WTC11 (cell line): ENCODE measurements around the gene TAPBPL. TPM values are rescaled to one million over a fixed set of nuclear protein-coding genes. Genes with fewer than 3 reads are reported as not detected.

Experiments used
- ATAC-seq: fragments of 200-7000 bp; cut with Tn5 transposase; 2 replicates; pipeline ENCODE4 v1.10.0; 2021; ENCODE audit warnings: mild to moderate bottlenecking, moderate library complexity
- CTCF ChIA-PET: fragments of 300-600 bp; sonication (Branson Sonifier 250); formaldehyde crosslinking; loops from one replicate; lab custom pipeline; 2021; ENCODE audit warnings: antibody characterized with exemption; lab: Charles Lee
- POLR2A ChIA-PET: fragments of 350-600 bp; sonication (Branson Sonifier 250); formaldehyde crosslinking; loops from one replicate; lab custom pipeline; 2021; ENCODE audit warnings: antibody characterized with exemption; lab: Charles Lee
- DNase-seq: peaks from one replicate; pipeline ENCODE4 v3.0.0; 2021; ENCODE audit warnings: low spot score
- H3K27ac Mint-ChIP-seq: 2 replicates; pipeline ENCODE4 v1.8.0; 2021; ENCODE audit warnings: mixed read lengths
- H3K27me3 Mint-ChIP-seq: 2 replicates; pipeline ENCODE4 v1.8.0; 2021; ENCODE audit warnings: low read depth, mild to moderate bottlenecking, moderate library complexity, mixed read lengths
- H3K36me3 Mint-ChIP-seq: 2 replicates; pipeline ENCODE4 v1.8.0; 2021; ENCODE audit warnings: mixed read lengths
- H3K4me1 Mint-ChIP-seq: 2 replicates; pipeline ENCODE4 v1.8.0; 2022; ENCODE audit warnings: mixed read lengths
- H3K4me3 Mint-ChIP-seq: 2 replicates; pipeline ENCODE4 v1.8.0; 2021; ENCODE audit warnings: mild to moderate bottlenecking, moderate library complexity, mixed read lengths
- H3K9me3 Mint-ChIP-seq: 2 replicates; pipeline ENCODE4 v1.8.0; 2021; ENCODE audit warnings: mixed read lengths
- AR ChIP-seq: fragments of 250-450 bp; sonication (Bioruptor Pico); IDR thresholded peaks from 2 replicates; pipeline ENCODE4 v1.9.0; 2021; ENCODE audit warnings: mild to moderate bottlenecking
- EMX1 ChIP-seq: fragments of 250-450 bp; sonication (Bioruptor Pico); IDR thresholded peaks from 2 replicates; pipeline ENCODE4 v1.8.0; 2021; ENCODE audit warnings: mild to moderate bottlenecking
- HMGA2 ChIP-seq: fragments of 250-450 bp; sonication (Bioruptor Pico); IDR thresholded peaks from 2 replicates; pipeline ENCODE4 v1.4.0; 2021; ENCODE audit warnings: mild to moderate bottlenecking, moderate library complexity
- JAZF1 ChIP-seq: fragments of 250-450 bp; sonication (Bioruptor Pico); IDR thresholded peaks from 2 replicates; pipeline ENCODE4 v1.9.0; 2021; ENCODE audit warnings: moderate library complexity, mild to moderate bottlenecking, inconsistent platforms
- NFYB ChIP-seq: sonication (generic); formaldehyde crosslinking; conservative IDR thresholded peaks from 2 replicates; pipeline ENCODE4 v1.8.0; 2022; ENCODE audit warnings: low read depth, missing genetic modification reagents
- NR2C2 ChIP-seq: sonication (generic); formaldehyde crosslinking; IDR thresholded peaks from 2 replicates; pipeline ENCODE4 v1.8.0; 2022; ENCODE audit warnings: mild to moderate bottlenecking, missing genetic modification reagents
- SOX15 ChIP-seq: fragments of 250-450 bp; sonication (Bioruptor Pico); IDR thresholded peaks from 2 replicates; pipeline ENCODE4 v1.9.0; 2021; ENCODE audit warnings: mild to moderate bottlenecking
- TP53 ChIP-seq: sonication (generic); formaldehyde crosslinking; IDR thresholded peaks from 2 replicates; pipeline ENCODE4 v1.8.1; 2023; ENCODE audit warnings: mild to moderate bottlenecking, missing genetic modification reagents
- ZBTB21 ChIP-seq: sonication (generic); formaldehyde crosslinking; IDR thresholded peaks from 2 replicates; pipeline ENCODE4 v1.8.1; 2023; ENCODE audit warnings: mild to moderate bottlenecking, missing genetic modification reagents, borderline replicate concordance
- ZNF219 ChIP-seq: sonication (generic); formaldehyde crosslinking; IDR thresholded peaks from 2 replicates; pipeline ENCODE4 v1.8.0; 2023; ENCODE audit warnings: missing genetic modification reagents, mild to moderate bottlenecking, borderline replicate concordance
- ZNF512 ChIP-seq: sonication (generic); formaldehyde crosslinking; IDR thresholded peaks from 2 replicates; pipeline ENCODE4 v1.8.1; 2022; ENCODE audit warnings: missing genetic modification reagents, borderline replicate concordance
- total RNA-seq: library from RNA; stranded (reverse); gene quantifications from 3 replicates; pipeline ENCODE4 v1.2.3, GENCODE V29; 2021
- TF ChIP-seq, protein P1 (sequence below): sonication (generic); formaldehyde crosslinking; IDR thresholded peaks from 2 replicates; pipeline ENCODE4 v1.8.0; 2022; ENCODE audit warnings: mild to moderate bottlenecking, missing genetic modification reagents
- TF ChIP-seq, protein P2 (sequence below): sonication (generic); formaldehyde crosslinking; IDR thresholded peaks from 2 replicates; pipeline ENCODE4 v1.8.0; 2022; ENCODE audit warnings: mild to moderate bottlenecking, missing genetic modification reagents
- TF ChIP-seq, protein P3 (sequence below): sonication (generic); formaldehyde crosslinking; IDR thresholded peaks from 2 replicates; pipeline ENCODE4 v1.8.1; 2023; ENCODE audit warnings: mild to moderate bottlenecking, missing genetic modification reagents, moderate library complexity
- TF ChIP-seq, protein P4 (sequence below): fragments of 250-450 bp; sonication (Bioruptor Pico); IDR thresholded peaks from 2 replicates; pipeline ENCODE4 v1.9.0; 2021; ENCODE audit warnings: mild to moderate bottlenecking, borderline replicate concordance

The TAPBPL gene
- total RNA-seq, 1 experiment from 2014 or later: 1.3 TPM

DNA sequence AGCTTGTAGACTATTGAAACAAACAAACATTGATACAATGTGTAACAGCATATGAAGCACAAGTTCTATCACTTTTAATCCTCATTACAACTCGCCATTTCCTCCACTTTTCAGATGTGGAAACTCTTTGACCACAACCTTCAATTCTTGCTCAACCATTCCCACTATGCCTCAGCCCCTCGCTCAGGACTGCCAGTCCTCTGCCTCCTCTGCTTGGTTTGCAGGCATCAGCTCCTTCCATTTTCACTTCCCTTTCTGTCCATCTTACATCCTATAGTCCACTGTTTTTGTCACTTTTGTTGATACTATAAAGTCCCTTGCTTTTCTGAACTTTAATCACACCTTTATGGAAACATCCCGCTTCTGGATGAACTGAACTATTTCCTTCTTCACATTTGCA is 35.2 kb upstream of the TAPBPL start (continued):
- TF ChIP-seq, protein P1, sequence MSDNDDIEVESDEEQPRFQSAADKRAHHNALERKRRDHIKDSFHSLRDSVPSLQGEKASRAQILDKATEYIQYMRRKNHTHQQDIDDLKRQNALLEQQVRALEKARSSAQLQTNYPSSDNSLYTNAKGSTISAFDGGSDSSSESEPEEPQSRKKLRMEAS (CRISPR knock-in tag): no peak
- TF ChIP-seq, protein P2, sequence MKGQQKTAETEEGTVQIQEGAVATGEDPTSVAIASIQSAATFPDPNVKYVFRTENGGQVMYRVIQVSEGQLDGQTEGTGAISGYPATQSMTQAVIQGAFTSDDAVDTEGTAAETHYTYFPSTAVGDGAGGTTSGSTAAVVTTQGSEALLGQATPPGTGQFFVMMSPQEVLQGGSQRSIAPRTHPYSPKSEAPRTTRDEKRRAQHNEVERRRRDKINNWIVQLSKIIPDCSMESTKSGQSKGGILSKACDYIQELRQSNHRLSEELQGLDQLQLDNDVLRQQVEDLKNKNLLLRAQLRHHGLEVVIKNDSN (CRISPR knock-in tag): no peak
- no peak for TF ChIP-seq NFYB

DNA sequence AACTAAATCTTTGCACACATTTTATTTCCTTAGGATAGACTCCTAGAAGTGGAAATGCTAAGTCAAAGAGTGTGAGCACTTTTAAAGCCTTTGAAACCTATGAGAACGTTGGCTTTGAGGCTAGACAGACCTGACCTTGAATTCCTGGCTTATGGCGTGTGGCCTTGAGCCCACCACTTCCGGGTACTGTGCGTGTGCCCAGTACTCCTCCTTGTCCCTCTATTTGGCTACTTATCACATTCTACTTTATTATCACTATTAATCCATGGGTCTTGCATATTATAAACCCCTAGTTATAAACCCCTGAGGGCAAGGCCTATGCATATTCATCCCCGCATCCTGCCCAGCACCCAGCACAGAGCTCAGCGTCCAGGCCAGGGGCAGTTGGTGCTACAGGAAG is 33.0 kb upstream of the TAPBPL start:
- POLR2A ChIA-PET: interaction anchor here (1.2 kb wide), 1 partner anchor 56 kb away, joined by 4 read pairs; no protein-coding TSS in a partner anchor
- Mint-ChIP-seq H3K9me3 (peaks cover 10% of the 10 kb centered on the region), H3K4me1 (peaks cover 5% of the 10 kb centered on the region; the same call in 1 of the 2 replicates), H3K36me3 (no peaks in the 10 kb centered on the region), H3K4me3 (no peak overlapping the region)
- TF ChIP-seq JAZF1: no peak
- no peak for TF ChIP-seq ZNF512
- TF ChIP-seq HMGA2 (CRISPR knock-in tag): no peak
- no peak for TF ChIP-seq NR2C2
- TF ChIP-seq, all 79 proteins: peak for 0
- Mint-ChIP-seq H3K27me3 (no peaks in the 10 kb centered on the region; the same call in none of the 2 replicates), H3K27ac (no peak overlapping the region)
- ATAC-seq: no peak
- DNase-seq: no peak
- CTCF ChIA-PET: interaction anchor here (1.8 kb wide), 1 partner anchor 47 kb away, joined by 7 read pairs; no protein-coding TSS in a partner anchor

DNA sequence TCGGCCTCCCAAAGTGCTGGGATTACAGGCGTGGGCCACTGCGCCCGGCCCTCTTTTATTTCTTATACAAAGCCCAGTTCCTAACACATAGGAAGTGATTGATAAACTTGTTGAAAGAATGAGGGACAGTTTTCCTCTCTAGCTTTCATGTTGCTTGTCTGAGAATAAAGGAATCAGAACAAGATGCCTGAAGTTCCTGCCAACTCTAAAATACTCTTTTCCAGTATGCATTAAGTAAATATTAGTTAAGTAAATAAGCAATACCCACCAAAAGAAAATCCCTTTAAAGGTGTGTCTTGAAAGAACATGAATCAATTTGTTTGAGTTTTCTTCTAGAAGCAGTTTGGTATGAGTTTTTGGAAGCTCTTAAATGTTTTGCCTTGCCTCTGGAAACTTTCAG is 31.5 kb upstream of the TAPBPL start:
- no peak for ATAC-seq
- TF ChIP-seq ZNF219 (CRISPR knock-in tag): no peak
- TF ChIP-seq, protein P3, sequence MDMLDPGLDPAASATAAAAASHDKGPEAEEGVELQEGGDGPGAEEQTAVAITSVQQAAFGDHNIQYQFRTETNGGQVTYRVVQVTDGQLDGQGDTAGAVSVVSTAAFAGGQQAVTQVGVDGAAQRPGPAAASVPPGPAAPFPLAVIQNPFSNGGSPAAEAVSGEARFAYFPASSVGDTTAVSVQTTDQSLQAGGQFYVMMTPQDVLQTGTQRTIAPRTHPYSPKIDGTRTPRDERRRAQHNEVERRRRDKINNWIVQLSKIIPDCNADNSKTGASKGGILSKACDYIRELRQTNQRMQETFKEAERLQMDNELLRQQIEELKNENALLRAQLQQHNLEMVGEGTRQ (CRISPR knock-in tag): no peak
- TF ChIP-seq AR: no peak
- no peak for TF ChIP-seq EMX1
- no peak for TF ChIP-seq TP53 (CRISPR knock-in tag)
- no peak for TF ChIP-seq SOX15 (CRISPR knock-in tag)
- TF ChIP-seq, protein P4, sequence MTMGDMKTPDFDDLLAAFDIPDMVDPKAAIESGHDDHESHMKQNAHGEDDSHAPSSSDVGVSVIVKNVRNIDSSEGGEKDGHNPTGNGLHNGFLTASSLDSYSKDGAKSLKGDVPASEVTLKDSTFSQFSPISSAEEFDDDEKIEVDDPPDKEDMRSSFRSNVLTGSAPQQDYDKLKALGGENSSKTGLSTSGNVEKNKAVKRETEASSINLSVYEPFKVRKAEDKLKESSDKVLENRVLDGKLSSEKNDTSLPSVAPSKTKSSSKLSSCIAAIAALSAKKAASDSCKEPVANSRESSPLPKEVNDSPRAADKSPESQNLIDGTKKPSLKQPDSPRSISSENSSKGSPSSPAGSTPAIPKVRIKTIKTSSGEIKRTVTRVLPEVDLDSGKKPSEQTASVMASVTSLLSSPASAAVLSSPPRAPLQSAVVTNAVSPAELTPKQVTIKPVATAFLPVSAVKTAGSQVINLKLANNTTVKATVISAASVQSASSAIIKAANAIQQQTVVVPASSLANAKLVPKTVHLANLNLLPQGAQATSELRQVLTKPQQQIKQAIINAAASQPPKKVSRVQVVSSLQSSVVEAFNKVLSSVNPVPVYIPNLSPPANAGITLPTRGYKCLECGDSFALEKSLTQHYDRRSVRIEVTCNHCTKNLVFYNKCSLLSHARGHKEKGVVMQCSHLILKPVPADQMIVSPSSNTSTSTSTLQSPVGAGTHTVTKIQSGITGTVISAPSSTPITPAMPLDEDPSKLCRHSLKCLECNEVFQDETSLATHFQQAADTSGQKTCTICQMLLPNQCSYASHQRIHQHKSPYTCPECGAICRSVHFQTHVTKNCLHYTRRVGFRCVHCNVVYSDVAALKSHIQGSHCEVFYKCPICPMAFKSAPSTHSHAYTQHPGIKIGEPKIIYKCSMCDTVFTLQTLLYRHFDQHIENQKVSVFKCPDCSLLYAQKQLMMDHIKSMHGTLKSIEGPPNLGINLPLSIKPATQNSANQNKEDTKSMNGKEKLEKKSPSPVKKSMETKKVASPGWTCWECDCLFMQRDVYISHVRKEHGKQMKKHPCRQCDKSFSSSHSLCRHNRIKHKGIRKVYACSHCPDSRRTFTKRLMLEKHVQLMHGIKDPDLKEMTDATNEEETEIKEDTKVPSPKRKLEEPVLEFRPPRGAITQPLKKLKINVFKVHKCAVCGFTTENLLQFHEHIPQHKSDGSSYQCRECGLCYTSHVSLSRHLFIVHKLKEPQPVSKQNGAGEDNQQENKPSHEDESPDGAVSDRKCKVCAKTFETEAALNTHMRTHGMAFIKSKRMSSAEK (CRISPR knock-in tag): no peak
- TF ChIP-seq ZBTB21 (CRISPR knock-in tag): no peak
- ChIA-PET POLR2A (no interaction called here), CTCF (interaction anchor here (0.7 kb wide), 1 partner anchor 98 kb away, joined by 5 read pairs; no protein-coding TSS in a partner anchor)
- Mint-ChIP-seq H3K4me1 (peaks cover 8% of the 10 kb centered on the region), H3K9me3 (peaks cover 10% of the 10 kb centered on the region), H3K27ac (no peak overlapping the region), H3K36me3 (no peaks in the 10 kb centered on the region), H3K27me3 (no peaks in the 10 kb centered on the region; the same call in none of the 2 replicates), H3K4me3 (no peak overlapping the region)
- DNase-seq: no peak
